ENCODE measurements around the gene OPA1. TPM values are rescaled to one million over a fixed set of nuclear protein-coding genes. Genes with fewer than 3 reads are reported as not detected.

OPA1 gene
- total RNA-seq, 1 experiment from 2014 or later, result 72.0 TPM

DNA sequence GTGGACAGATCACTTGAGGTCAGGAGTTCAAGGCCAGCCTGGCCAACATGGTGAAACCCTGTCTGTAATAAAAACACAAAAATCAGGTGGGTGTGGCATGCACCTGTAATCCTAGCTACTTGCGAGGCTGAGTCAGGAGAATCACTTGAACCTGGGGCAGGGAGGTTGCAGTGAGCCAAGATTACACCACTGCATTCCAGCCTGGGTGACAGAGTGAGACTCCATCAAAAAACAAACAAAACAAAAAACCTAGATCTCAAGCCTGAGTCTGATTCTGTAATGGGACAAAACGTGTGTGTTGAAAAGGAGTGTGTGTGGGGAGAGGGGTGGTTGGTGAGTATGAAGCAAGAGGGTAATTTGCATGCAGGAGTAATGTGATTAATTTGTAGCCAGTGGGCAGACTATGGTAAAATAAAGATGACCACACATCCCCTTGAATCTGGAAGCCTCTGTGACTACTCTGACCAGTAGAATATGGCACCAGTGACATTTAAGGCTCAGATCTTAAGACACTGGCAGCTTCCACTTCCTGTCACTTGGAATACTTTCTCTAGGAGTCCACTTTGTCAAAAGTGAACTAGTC is 18.4 kb upstream of the OPA1 start:
- Histone ChIP-seq H3K27me3 (ENCODE audit: insufficient read depth, low read length) (0 out of 2 replicates have a peak, but pooled peaks cover 4% of the 10 kb centered on the region), H3K4me2 (ENCODE audit: low read length) (no peak overlapping the region), H3K4me1 (ENCODE audit: control insufficient read depth in 1 of 2, insufficient read depth in 2 of 2, low read length in 2 of 2) (peaks cover 0 to 2% of the 10 kb centered on the region in 2 experiments; a peak in 1 of 4 replicates), H3K36me3 (ENCODE audit: control insufficient read depth in 1 of 2, insufficient read depth in 2 of 2, low read length in 2 of 2) (no peaks in the 10 kb centered on the region), H3K9me2 (ENCODE audit: insufficient read depth) (no peaks in the 10 kb centered on the region), H3K9me3 (ENCODE audit: control insufficient read depth in 1 of 2, insufficient read depth in 1 of 2, low read depth in 1 of 2, low read length in 2 of 2) (no peaks in the 10 kb centered on the region), H2AFZ (ENCODE audit: low read depth, low read length, poor library complexity, severe bottlenecking) (no peak overlapping the region), H3K4me3 (replicated peaks in 1 of 2; ENCODE audit: low read depth in 1 of 2, low read length in 2 of 2) (no peak overlapping the region), H3K79me2 (ENCODE audit: insufficient read depth, low read length) (no peaks in the 10 kb centered on the region), H4K20me1 (ENCODE audit: insufficient read depth) (no peaks in the 10 kb centered on the region), H3K27ac (ENCODE audit: low read depth, low read length) (no peak overlapping the region), H3K9ac (ENCODE audit: low read length) (no peak overlapping the region)
- intact Hi-C loops (cut with micrococcal nuclease), result loop anchor here (5.0 kb wide), 3 partner anchors 442 to 1107 kb away; no protein-coding TSS in a partner anchor
- POLR2A ChIA-PET, result no interaction called here
- RAD21 ChIA-PET (ENCODE audit: low non-redundant PET in 1 of 2, low total read pairs in 2 of 2, uncharacterized antibody in 2 of 2, unreplicated experiment in 2 of 2), result no interaction called here
- no peak for DNase-seq (ENCODE audit: low read depth, low spot score)
- no peak for ATAC-seq
- CTCF ChIA-PET, result no interaction called here
- no TSS peak for BruUV-seq (replicated peaks)
- no peak for TF ChIP-seq EZH2phosphoT487 (IDR thresholded peaks at IDR 0.05; ENCODE audit: borderline replicate concordance)
- TF ChIP-seq CBX3 (IDR thresholded peaks at IDR 0.05; ENCODE audit: low read depth), result no peak
- no peak for TF ChIP-seq TCF7L2 (IDR thresholded peaks at IDR 0.05; ENCODE audit: borderline replicate concordance, extremely low read depth, insufficient read depth, insufficient read length)
- TF ChIP-seq ZFX (IDR thresholded peaks at IDR 0.05), result no peak
- no peak for TF ChIP-seq POLR2A (IDR thresholded peaks at IDR 0.05; ENCODE audit: borderline replicate concordance, extremely low read depth, insufficient read depth, insufficient read length)
- TF ChIP-seq JUND (IDR thresholded peaks at IDR 0.05), result no peak
- no peak for TF ChIP-seq SP1 (IDR thresholded peaks at IDR 0.05; ENCODE audit: low read depth)
- TF ChIP-seq, protein P1, sequence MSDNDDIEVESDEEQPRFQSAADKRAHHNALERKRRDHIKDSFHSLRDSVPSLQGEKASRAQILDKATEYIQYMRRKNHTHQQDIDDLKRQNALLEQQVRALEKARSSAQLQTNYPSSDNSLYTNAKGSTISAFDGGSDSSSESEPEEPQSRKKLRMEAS (IDR thresholded peaks at IDR 0.05), result no peak
- no peak for TF ChIP-seq EZH2 (IDR thresholded peaks at IDR 0.05)
- TF ChIP-seq, protein P2, sequence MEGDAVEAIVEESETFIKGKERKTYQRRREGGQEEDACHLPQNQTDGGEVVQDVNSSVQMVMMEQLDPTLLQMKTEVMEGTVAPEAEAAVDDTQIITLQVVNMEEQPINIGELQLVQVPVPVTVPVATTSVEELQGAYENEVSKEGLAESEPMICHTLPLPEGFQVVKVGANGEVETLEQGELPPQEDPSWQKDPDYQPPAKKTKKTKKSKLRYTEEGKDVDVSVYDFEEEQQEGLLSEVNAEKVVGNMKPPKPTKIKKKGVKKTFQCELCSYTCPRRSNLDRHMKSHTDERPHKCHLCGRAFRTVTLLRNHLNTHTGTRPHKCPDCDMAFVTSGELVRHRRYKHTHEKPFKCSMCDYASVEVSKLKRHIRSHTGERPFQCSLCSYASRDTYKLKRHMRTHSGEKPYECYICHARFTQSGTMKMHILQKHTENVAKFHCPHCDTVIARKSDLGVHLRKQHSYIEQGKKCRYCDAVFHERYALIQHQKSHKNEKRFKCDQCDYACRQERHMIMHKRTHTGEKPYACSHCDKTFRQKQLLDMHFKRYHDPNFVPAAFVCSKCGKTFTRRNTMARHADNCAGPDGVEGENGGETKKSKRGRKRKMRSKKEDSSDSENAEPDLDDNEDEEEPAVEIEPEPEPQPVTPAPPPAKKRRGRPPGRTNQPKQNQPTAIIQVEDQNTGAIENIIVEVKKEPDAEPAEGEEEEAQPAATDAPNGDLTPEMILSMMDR (IDR thresholded peaks at IDR 0.05 in 2 of 3, conservative IDR thresholded peaks at IDR 0.05 in 1 of 3; ENCODE audit: borderline replicate concordance in 1 of 3, insufficient read depth in 1 of 3, low read depth in 2 of 3, low read length in 2 of 3), result no peak

Data from HCT116 (cell line).